Measurements from ENCODE around the gene IL10.
"Not testable (repeated sequence)": the region's sequence is repeated elsewhere in the genome, so short reads cannot be mapped to it uniquely, and the experiment has no call there.

Gene IL10

DNA sequence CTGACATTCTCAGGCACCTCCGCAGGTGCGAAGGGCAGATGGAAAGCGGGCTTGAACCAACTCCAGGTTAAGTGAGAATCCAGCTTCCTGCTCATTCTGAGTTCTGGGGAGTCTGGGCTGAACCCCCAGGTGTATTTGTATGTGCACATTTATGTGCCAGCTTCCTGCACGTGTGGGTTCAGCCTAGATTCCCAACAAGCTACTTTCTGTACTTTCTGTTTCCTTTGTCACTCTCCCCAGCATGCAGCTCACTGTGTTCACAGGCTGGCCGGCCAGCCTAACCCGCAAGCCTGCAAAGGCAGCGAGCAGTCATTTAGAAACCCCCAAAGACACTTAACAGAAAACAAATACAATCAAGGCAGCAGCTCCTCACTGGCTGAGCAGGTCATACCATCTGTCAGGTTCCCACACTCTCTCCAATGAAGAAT is 3.0 kb downstream of the IL10 start:
- DNase-seq, result peak; percentile 77
- Mint-ChIP-seq H3K36me3 (no peaks in the 10 kb centered on the region), H3K27ac (peak overlapping the region; percentile 20), H3K4me3 (no peak overlapping the region), H3K9me3 (no peaks in the 10 kb centered on the region), H3K27me3 (peaks cover 66% of the 10 kb centered on the region), H3K4me1 (peaks cover 75% of the 10 kb centered on the region)
- CTCF ChIA-PET, result interaction anchor here (0.7 to 3.0 kb wide), 12 partner anchors 12 to 143 kb away, joined by 3 to 19 read pairs (median 6); no protein-coding TSS in a partner anchor

DNA sequence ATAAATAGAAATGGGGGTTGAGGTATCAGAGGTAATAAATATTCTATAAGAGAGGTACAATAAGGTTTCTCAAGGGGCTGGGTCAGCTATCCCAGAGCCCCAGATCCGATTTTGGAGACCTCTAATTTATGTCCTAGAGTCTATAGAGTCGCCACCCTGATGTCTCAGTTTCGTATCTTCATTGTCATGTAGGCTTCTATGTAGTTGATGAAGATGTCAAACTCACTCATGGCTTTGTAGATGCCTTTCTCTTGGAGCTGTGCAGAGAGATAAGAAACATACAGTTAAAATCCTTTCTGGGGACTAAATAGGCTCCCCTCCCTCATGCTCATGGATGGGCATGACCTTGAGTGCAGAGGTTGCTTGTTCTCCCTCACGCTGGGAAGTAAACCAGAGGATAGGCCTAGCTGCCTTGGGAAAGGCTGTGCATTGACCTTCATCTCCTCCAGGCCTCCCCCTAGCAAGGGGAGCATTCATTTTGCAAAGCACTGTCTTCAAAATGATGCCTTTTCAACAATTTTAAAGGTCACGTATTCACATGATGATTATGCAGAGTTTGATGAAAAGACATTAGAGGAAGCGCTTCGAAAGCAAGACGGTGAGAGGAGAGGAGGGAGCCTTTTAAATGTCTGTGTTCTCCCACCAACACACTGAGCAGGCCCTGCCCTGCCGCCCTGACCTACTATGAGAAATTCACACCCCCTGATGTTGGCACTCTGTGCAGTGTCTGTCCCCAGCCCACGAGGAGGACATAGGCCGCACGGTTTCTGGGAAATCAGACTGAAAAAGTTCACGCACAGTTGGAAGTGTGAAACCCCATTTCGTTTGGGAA is 3.6 kb downstream of the IL10 start:
- H3K9me3 Mint-ChIP-seq, result no peaks in the 10 kb centered on the region
- CTCF ChIA-PET, result interaction anchor here (0.7 to 4.3 kb wide), 14 partner anchors 8 to 143 kb away, joined by 3 to 23 read pairs (median 6); no protein-coding TSS in a partner anchor
- H3K27me3 Mint-ChIP-seq, result peaks cover 66% of the 10 kb centered on the region
- H3K36me3 Mint-ChIP-seq, result no peaks in the 10 kb centered on the region
- H3K4me3 Mint-ChIP-seq, result no peak overlapping the region
- peaks cover 71% of the 10 kb centered on the region for H3K4me1 Mint-ChIP-seq
- no peak for DNase-seq
- H3K27ac Mint-ChIP-seq, result no peak overlapping the region

DNA sequence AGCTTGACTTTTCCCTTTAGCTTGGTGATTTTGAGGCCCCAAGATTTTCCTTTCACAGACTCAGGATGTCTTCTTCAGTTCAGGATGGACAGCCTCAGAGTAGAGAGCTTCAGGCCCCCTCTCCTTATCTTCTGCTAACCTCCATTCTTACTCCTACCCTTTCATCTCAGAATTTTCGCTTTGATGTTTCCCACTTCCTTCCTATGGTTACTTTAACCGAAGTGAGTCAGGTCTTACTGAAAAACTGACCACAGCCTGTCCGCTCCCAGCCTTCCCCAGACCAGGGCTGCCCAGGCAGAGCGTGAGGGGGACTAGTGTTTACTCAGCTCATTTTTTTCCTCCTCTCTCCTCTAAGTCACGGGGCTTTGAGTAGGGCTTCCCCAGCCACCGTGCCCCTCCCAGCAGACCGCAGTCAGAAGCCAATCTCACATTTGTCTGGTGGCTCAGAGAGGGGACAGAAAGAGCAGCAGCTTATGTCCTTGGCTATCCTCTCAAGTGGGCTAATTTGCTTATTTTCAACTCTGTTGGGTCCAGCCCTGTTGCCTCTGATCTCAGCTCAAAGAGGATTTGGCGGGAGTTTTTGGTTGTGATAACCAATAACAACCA is 5.9 kb downstream of the IL10 start:
- CTCF ChIA-PET, result interaction anchor here (1.2 to 4.3 kb wide), 11 partner anchors 19 to 216 kb away, joined by 3 to 23 read pairs (median 6); no protein-coding TSS in a partner anchor
- peak overlapping the region; percentile 6 for H3K4me3 Mint-ChIP-seq
- DNase-seq, result peak; percentile 79
- no peaks in the 10 kb centered on the region for H3K9me3 Mint-ChIP-seq
- H3K27ac Mint-ChIP-seq, result peak overlapping the region; percentile 29
- H3K4me1 Mint-ChIP-seq, result peaks cover 59% of the 10 kb centered on the region
- no peaks in the 10 kb centered on the region for H3K36me3 Mint-ChIP-seq
- H3K27me3 Mint-ChIP-seq, result peaks cover 66% of the 10 kb centered on the region

DNA sequence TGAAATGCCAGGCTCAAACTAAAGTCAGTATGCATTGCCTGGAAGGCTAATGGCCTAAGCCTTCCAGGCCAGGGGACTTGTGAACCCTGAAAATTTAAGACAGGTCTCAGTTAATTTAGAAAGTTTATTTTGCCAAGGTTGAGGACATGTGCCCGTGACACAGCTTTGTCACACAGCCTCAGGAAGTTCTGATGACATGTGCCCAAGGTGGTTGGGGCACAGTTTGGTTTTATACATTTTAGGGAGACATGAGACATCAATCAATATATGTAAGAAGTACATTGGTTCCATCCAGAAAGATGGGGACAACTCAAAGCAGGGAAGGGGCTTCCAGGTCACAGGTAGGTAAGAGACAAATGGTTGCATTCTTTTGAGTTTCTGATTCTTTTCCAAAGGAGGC is 6.5 kb downstream of the IL10 start:
- not testable (repeated sequence) for H3K36me3 Mint-ChIP-seq, H3K9me3 Mint-ChIP-seq, H3K27ac Mint-ChIP-seq, H3K4me3 Mint-ChIP-seq, DNase-seq
- Mint-ChIP-seq H3K27me3 (peaks cover 66% of the 10 kb centered on the region), H3K4me1 (peaks cover 56% of the 10 kb centered on the region)
- CTCF ChIA-PET, result interaction anchor here (1.2 to 4.3 kb wide), 11 partner anchors 20 to 217 kb away, joined by 3 to 23 read pairs (median 6); no protein-coding TSS in a partner anchor

DNA sequence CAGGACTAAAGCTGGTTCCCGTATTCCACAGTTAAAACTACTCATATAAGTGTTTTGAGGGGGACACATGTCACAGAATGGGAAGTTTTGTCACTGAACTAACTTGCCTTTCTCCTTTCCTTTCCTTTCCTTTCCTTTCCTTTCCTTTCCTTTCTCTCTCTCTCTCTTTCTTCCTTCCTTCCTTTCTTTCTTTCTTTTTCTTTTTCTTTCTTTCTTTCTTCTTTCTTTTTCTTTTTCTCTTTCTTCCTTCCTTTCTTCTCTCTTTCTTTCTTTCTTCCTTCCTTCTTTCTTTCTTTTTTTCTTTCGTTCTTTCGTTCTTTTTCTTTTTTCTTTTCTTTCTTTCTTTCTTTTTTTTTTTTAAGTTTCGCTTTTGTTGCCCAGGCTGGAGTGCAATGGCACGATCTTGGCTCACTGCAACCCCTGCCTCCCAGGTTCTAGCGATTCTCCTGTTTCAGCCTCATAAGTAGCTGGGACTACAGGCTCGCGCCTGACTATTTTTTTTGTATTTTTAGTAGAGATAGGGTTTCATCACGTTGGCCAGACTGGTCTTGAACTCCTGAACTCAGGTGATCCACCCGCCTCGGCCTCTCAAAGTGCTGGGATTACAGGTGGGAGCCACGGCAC is 9.4 kb downstream of the IL10 start:
- not testable (repeated sequence) for H3K36me3 Mint-ChIP-seq, DNase-seq, H3K4me3 Mint-ChIP-seq, H3K27ac Mint-ChIP-seq, H3K9me3 Mint-ChIP-seq
- Mint-ChIP-seq H3K4me1 (peaks cover 29% of the 10 kb centered on the region), H3K27me3 (peaks cover 54% of the 10 kb centered on the region)
- CTCF ChIA-PET, result interaction anchor here (1.4 to 4.6 kb wide), 3 partner anchors 28 to 219 kb away, joined by 3 to 20 read pairs (median 4); no protein-coding TSS in a partner anchor

DNA sequence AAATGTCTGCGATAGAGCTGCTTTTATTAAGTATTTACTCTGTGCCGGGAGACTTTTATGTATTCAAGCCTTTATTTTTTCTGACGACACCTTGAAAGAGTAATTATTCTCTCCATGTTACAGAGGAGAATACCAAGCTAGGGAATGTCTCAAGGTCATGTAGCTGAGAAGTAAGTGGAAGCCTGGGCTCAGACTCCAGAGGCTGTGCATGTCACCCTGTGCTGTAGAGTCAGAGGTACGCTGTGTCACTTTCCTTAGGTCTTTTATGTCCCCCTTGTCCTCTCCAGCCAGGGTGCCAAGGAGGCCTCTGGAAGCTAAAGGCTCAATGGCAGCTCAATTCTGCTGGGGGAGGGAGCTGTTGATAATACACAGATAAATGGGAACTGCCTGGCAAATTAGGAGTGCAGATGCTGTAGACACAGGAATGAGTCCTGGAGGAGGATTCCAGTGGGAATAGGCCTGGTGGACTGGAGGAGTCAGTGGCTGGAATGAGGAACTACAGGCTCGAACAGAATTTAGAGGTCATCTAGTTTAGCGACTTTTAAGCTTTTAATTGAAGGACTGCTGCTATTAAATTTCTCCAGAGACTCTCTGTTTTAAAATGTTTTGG is 11.0 kb downstream of the IL10 start:
- DNase-seq, result no peak
- Mint-ChIP-seq H3K4me1 (peaks cover 22% of the 10 kb centered on the region), H3K9me3 (no peaks in the 10 kb centered on the region), H3K27me3 (peaks cover 43% of the 10 kb centered on the region), H3K27ac (peak overlapping the region; percentile 46), H3K36me3 (no peaks in the 10 kb centered on the region), H3K4me3 (no peak overlapping the region)
- CTCF ChIA-PET, result interaction anchor here (1.0 to 4.6 kb wide), 6 partner anchors 27 to 221 kb away, joined by 3 to 20 read pairs (median 3); no protein-coding TSS in a partner anchor

DNA sequence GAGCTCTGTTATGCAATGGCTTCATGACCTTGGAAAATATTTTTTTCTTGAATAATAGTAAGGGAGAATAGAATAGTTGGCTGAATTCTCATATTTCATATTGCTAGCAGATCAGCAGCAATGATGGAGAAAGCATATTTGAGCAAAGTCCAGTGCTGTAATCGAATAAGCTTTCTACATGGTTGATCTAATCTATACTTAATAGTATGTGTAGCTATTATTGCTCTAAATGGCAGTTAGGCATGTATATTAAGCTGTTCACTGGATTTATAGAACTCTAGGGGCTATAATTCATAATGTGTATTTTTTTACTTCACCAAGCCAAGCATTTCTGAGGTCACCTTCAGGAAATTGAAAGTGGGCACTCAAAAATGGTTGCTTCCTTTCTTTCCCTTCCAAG is 11.7 kb downstream of the IL10 start:
- no peak overlapping the region for H3K27ac Mint-ChIP-seq
- H3K9me3 Mint-ChIP-seq, result no peaks in the 10 kb centered on the region
- DNase-seq, result no peak
- H3K36me3 Mint-ChIP-seq, result no peaks in the 10 kb centered on the region
- CTCF ChIA-PET, result interaction anchor here (1.2 to 4.6 kb wide), 4 partner anchors 11 to 49 kb away, joined by 3 to 20 read pairs (median 4); no protein-coding TSS in a partner anchor
- peaks cover 40% of the 10 kb centered on the region for H3K27me3 Mint-ChIP-seq
- no peak overlapping the region for H3K4me3 Mint-ChIP-seq
- H3K4me1 Mint-ChIP-seq, result peaks cover 18% of the 10 kb centered on the region

DNA sequence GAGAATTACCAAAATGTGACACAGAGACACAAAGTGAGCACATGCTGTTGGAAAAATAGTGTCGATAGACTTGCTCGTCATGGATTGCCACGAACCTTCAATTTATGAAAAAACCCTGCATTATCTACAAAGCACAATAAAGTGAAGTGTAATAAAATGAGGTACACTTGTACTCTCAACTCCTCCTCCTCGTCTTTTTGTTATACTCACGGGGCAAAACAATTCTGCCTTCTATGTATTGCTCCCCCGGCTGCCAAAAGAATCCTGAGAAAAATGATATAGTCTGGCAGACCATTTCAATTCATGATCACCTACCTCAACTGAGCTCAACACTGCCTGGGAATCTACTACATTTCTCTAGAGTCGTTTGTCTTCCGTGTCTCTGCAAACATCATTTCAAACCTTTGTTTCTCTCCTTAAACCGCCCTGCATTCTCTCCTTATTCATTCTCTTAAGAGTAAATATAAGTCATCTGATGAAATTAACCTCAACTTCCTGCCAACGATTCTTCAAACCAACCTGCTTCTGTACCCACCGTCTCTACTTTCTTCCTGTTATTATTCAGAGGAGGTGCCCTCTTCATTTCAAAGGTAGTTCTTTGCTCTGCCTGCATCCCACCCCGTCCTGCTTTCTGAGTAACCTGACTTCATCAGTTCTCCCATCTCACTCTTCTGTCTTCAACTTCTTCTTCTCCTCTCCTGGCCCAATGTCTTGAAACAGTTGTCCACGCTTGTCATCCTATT is 14.6 kb downstream of the IL10 start:
- no peaks in the 10 kb centered on the region for H3K9me3 Mint-ChIP-seq
- H3K4me3 Mint-ChIP-seq, result no peak overlapping the region
- peaks cover 22% of the 10 kb centered on the region for H3K4me1 Mint-ChIP-seq
- CTCF ChIA-PET, result interaction anchor here (4.6 kb wide), 1 partner anchor 23 kb away, joined by 20 read pairs; no protein-coding TSS in a partner anchor
- no peaks in the 10 kb centered on the region for H3K36me3 Mint-ChIP-seq
- peaks cover 31% of the 10 kb centered on the region for H3K27me3 Mint-ChIP-seq
- H3K27ac Mint-ChIP-seq, result no peak overlapping the region
- peak; percentile 44 for DNase-seq

DNA sequence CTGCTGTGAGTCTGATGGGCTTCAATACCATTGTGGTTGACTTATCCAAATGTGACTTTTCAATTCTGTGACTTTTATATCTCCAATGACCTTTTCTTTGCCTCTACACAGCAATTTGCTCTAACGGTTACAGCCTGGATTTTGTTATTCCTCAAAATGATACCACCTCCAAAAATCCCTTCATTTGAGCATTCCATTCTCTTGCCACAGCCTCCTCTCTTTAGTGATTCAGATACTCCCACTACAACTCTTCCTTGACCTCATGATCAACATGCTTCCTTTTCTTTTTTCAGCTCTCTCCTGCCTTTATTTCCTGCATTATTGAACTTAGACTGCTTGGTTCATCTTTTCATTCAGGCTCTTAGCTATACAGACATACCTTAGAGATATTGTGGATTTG is 18.3 kb downstream of the IL10 start:
- no peak overlapping the region for H3K4me3 Mint-ChIP-seq
- DNase-seq, result no peak
- H3K36me3 Mint-ChIP-seq, result no peaks in the 10 kb centered on the region
- H3K27ac Mint-ChIP-seq, result no peak overlapping the region
- peaks cover 18% of the 10 kb centered on the region for H3K4me1 Mint-ChIP-seq
- CTCF ChIA-PET, result no interaction called here
- peaks cover 40% of the 10 kb centered on the region for H3K27me3 Mint-ChIP-seq
- H3K9me3 Mint-ChIP-seq, result no peaks in the 10 kb centered on the region

DNA sequence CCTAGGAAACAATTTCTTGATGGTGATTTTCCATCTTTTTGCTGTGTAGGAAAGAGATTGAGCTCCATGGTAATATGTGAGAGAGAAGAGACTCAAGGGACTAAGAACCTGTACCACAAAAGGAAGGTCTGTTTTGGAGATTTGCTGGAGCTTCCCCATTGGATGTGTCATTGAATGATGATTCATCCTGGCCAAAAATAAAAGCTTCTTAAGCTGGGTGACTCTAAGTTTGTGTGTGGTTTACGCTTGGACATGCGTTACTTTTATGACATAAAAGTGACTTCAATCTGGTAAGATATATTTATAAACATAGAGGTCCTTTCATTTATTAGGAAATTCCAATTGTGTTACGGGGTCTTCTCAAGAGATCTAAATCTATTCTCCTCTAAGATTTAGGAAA is 19.2 kb downstream of the IL10 start:
- CTCF ChIA-PET, result interaction anchor here (0.8 kb wide), 1 partner anchor 159 kb away, joined by 3 read pairs; no protein-coding TSS in a partner anchor
- no peak for DNase-seq
- Mint-ChIP-seq H3K27ac (no peak overlapping the region), H3K36me3 (no peaks in the 10 kb centered on the region), H3K27me3 (peaks cover 46% of the 10 kb centered on the region), H3K4me3 (no peak overlapping the region), H3K9me3 (no peaks in the 10 kb centered on the region), H3K4me1 (peaks cover 18% of the 10 kb centered on the region)

DNA sequence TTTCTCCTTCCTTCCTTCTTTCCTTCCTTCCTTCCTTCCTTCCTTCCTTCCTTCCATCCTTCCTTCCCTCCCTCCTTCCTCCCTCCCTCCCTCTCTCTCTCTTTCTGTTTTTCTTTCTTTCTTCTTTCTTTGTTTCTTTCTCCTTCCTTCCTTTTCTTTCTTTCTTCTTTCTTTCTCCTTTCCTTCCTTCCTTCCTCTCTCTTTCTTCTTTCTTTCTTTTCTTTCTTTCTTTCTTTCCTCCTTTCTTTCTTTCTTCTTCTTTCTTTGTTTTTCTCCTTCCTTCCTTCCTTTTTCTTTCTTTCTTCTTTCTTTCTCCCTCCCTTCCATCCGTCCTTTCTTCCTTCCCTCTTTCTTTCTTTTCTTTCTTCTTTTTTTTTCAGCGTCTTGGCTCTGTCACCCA is 19.8 kb downstream of the IL10 start:
- H3K36me3 Mint-ChIP-seq, result no peaks in the 10 kb centered on the region
- no peaks in the 10 kb centered on the region for H3K9me3 Mint-ChIP-seq
- H3K4me3 Mint-ChIP-seq, result no peak overlapping the region
- peaks cover 49% of the 10 kb centered on the region for H3K27me3 Mint-ChIP-seq
- peaks cover 18% of the 10 kb centered on the region for H3K4me1 Mint-ChIP-seq
- H3K27ac Mint-ChIP-seq, result no peak overlapping the region
- CTCF ChIA-PET, result interaction anchor here (0.8 kb wide), 1 partner anchor 160 kb away, joined by 3 read pairs; no protein-coding TSS in a partner anchor
- no peak for DNase-seq

DNA sequence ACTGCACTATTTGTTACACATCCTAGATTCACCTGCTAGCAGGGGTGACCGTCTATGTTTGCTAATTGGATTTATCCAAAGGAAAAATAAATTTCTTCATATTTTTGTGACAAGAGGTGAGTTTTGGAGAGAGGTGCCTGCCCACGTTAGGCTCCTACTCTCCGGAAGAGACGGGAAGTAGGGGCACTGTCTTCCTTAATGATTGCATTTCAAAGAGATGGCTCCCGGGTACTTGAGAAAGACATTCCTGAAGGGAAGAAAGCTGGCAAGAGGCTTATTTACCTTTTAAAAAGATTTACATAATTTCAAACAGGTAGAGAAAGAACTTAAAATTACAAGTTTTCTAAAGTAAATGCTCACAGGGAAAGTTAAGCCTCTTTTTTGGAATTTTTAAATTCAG is 20.4 kb downstream of the IL10 start:
- CTCF ChIA-PET, result no interaction called here
- no peak overlapping the region for H3K27ac Mint-ChIP-seq
- peaks cover 18% of the 10 kb centered on the region for H3K4me1 Mint-ChIP-seq
- H3K4me3 Mint-ChIP-seq, result no peak overlapping the region
- no peaks in the 10 kb centered on the region for H3K9me3 Mint-ChIP-seq
- DNase-seq, result no peak
- H3K27me3 Mint-ChIP-seq, result peaks cover 53% of the 10 kb centered on the region
- H3K36me3 Mint-ChIP-seq, result no peaks in the 10 kb centered on the region

DNA sequence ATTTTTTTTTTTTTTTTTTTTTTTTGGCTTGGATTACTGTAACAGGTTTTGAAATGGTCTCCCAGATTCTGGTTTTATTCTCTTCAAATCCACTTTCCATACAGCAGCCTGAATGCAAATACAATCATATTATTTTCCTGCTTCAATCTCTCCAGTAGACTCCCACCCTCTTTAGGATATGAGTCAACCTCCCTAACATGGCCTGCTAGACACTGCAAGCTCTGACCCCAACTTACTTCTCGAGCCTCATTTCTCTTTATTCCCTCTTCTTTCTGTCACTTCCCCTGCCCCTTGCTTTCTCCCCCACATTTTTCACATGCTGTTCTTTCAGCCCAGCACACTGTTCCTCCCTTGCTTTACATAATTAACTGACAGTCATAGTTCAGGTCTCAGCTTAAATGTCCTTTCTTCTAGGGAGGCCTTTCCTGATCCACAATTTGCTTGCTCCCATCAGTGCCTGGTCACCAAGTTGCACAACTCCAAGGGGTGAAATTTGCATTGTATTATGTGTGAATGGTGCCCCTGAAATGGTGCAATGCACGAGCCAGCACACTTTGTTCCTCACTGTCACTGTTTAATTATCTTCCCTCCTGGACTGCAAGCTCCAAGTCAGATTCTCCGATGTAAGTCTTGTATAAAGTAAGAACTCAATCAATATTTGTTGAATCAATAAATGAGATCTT is 23.8 kb downstream of the IL10 start:
- CTCF ChIA-PET, result interaction anchor here (1.0 to 2.1 kb wide), 3 partner anchors 14 to 163 kb away, joined by 3 to 4 read pairs (median 3); no protein-coding TSS in a partner anchor
- Mint-ChIP-seq H3K4me1 (peaks cover 8% of the 10 kb centered on the region), H3K36me3 (peaks cover 1% of the 10 kb centered on the region), H3K4me3 (no peak overlapping the region), H3K9me3 (no peaks in the 10 kb centered on the region), H3K27me3 (peaks cover 68% of the 10 kb centered on the region), H3K27ac (no peak overlapping the region)
- DNase-seq, result no peak
